Dermis microvascular lymphatic vessel endothelial cell (primary cell): Measurements from ENCODE around the gene MS4A6E. TPM values are rescaled to one million over a fixed set of nuclear protein-coding genes. Genes with fewer than 3 reads are reported as not detected.

Experiments
- DNase-seq, 2 donors: peaks; one replicate each; pipeline versions ENCODE4 v3.0.0 to v3.0.0-alpha.2; 2010; ENCODE audit warnings: low read depth in 2 of 2
- total RNA-seq: library from RNA; depleted of rRNA; stranded (reverse); fragments of >200 nt; gene quantifications from 2 replicates; pipeline ENCODE4 v1.2.1, GENCODE V29; 2014

MS4A6E gene
- total RNA-seq, 1 donor from 2014 or later: not detected

GRCh38 chr11:60375316-60375715, 48.3 kb downstream of the MS4A6E start:
- DNase-seq: no peak

DNA sequence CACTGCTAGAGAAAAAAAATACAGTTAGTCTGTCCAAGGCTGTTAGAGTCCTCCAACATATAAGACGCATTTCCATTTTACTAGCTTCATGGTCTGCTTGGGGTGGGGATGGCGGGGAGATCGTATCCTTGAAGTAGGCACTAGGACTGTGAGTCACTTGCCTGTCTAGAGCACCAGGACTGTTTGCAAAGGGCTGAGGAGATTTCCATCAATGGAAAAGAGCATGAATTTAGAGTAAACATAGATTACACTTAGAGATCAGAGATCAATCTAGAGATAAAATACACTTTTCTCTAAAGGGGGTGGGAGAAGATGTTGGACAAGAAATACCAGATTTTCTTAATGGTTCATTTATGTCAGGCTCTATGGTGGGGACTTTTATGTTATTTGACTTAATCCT, 49.5 kb downstream of the MS4A6E start:
- DNase-seq: no peak

DNA sequence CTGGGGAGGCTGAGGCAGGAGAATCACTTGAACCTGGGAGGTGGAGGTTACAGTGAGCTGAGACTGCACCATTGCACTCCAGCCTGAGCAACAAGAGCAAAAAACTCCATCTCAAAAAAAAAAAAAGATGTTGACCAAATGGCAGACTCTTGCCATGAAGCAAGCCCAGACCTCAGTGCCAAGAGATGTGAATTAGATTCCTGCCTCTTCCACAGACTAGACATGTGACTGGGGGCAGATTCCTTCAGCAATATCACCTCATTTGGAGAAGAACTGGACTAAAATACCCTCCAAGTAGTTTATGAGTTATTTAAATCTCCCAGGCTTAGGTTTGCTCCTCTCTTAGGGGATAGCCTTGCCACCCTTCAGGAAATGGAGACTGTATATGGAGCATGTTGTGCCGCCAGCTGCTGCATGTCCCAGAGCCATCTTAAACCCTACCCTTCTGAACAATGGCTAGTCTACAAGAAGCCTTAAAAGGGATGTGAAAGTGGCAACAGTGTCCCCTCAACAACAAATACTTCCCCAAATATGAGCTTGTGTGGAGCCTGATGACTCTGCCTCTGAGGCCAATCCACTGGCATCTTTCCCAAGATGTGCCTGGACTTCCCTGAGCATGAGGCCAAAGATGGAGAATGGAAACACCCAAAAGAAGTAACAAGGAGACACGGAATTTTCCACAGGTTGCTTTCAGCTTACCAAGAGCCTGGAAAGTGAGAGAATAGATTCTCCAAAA, 50.5 kb downstream of the MS4A6E start:
- no peak for DNase-seq

- peak in 1 of 2 donors; percentile 19 for DNase-seq
Measured at GRCh38 chr11:60378354-60378753, 51.3 kb downstream of the MS4A6E start, which contains the start of gene MS4A7. Gene MS4A7, plus strand, starts transcription at chr11:60378532. Its CDS starts 4,610 bp downstream, at chr11:60383142.

GRCh38 chr11:60389279-60389910, 62.3 kb downstream of the MS4A6E start:
- DNase-seq: no peak

DNA sequence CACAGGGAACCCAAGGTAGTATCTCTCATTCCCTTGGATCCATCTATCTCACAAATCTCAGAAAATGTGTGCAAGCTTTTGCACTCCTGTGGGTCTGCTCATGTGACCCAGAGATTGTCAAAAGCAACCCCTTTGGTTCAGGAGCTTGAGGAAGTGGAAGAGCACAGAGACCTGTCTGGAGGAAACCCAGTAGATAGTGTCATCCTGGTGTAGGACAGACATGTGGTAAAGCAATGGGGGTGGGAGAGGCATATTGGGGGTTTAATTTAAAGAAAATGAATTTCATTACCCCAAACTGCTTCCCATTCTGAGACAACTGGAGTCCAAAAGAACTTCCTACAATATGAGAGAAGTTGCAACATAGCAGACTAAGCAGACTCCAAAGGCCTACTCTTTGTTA, 63.4 kb downstream of the MS4A6E start:
- DNase-seq: no peak

Other genes starting within 250 kb of the MS4A6E start
- not detected in 2 replicates for gene MS4A2, start 238.6 kb upstream of the MS4A6E start, total RNA-seq
- gene MS4A6A, start 144.2 kb upstream of the MS4A6E start, total RNA-seq: 0.26 and 0.63 TPM in 2 replicates
- gene MS4A4E, start 84.1 kb upstream of the MS4A6E start, total RNA-seq: not detected in 2 replicates
- not detected in 2 replicates for gene MS4A4A, start 46.6 kb upstream of the MS4A6E start, total RNA-seq
- not detected in 2 replicates for gene MS4A7, start 51.3 kb downstream of the MS4A6E start, total RNA-seq
- gene MS4A14, start 69.2 kb downstream of the MS4A6E start, total RNA-seq: not detected in 2 replicates
- not detected in 2 replicates for gene MS4A5, start 102.3 kb downstream of the MS4A6E start, total RNA-seq
- under 0.01 TPM in 1 of 2 replicates, not detected in the other for gene MS4A1, start 128.6 kb downstream of the MS4A6E start, total RNA-seq
- gene MS4A12, start 165.5 kb downstream of the MS4A6E start, total RNA-seq: not detected in 2 replicates
- not detected in 2 replicates for gene MS4A13, start 188.1 kb downstream of the MS4A6E start, total RNA-seq